K562 (cell line): ENCODE results near the gene LONP1. TPM values are rescaled to one million over a fixed set of nuclear protein-coding genes. Genes with fewer than 3 reads are reported as not detected.

Experiments used
- ATF1 ChIP-seq, 2 experiments: fragments of 450-650 bp in 1 of 2; IDR thresholded peaks; 2 replicates each; pipeline ENCODE4 v1.6.1; 2016; ENCODE audit warnings: missing compliant biosample characterization in 1 of 2, missing genetic modification characterization in 1 of 2
- DPF2 ChIP-seq: fragments of 450-650 bp; IDR thresholded peaks from 2 replicates; pipeline ENCODE4 v1.6.1; 2016
- FOXP4 ChIP-seq: sonication (generic); formaldehyde crosslinking; IDR thresholded peaks from 2 replicates; pipeline ENCODE4 v1.8.0; 2022; ENCODE audit warnings: mild to moderate bottlenecking, missing genetic modification reagents, borderline replicate concordance
- HNRNPLL ChIP-seq: fragments of 200-400 bp; formaldehyde crosslinking; IDR thresholded peaks from 2 replicates; pipeline ENCODE4 v1.6.1; 2017; ENCODE audit warnings: low read length, low read depth, mild to moderate bottlenecking; ENCODE audit not compliant: poor library complexity, severe bottlenecking
- KLF6 ChIP-seq: fragments of 250-450 bp; sonication (Bioruptor Pico); IDR thresholded peaks from 2 replicates; pipeline ENCODE4 v1.4.0; 2020; ENCODE audit warnings: mild to moderate bottlenecking, moderate library complexity, borderline replicate concordance
- NR2C1 ChIP-seq, 2 experiments: fragments of 450-650 bp; IDR thresholded peaks; 2 replicates each; pipeline ENCODE4 v1.6.1; 2017; ENCODE audit warnings: mild to moderate bottlenecking in 2 of 2, antibody characterized with exemption in 1 of 2, inconsistent platforms in 1 of 2, missing compliant biosample characterization in 1 of 2, missing genetic modification characterization in 1 of 2
- PHB ChIP-seq: fragments of 250-450 bp; sonication (Bioruptor Pico); IDR thresholded peaks from 2 replicates; pipeline ENCODE4 v1.5.0; 2021
- SREBF1 ChIP-seq: fragments of 150-350 bp; IDR thresholded peaks from 2 replicates; pipeline ENCODE4 v1.6.1; 2014; ENCODE audit warnings: antibody characterized with exemption, low read depth, low read length, borderline replicate concordance
- USF1 ChIP-seq: sonication (generic); formaldehyde crosslinking; IDR thresholded peaks from 2 replicates; pipeline ENCODE4 v1.9.0; 2022; ENCODE audit warnings: mild to moderate bottlenecking, missing genetic modification reagents
- XRCC3 ChIP-seq: fragments of 450-650 bp; IDR thresholded peaks from 2 replicates; pipeline ENCODE4 v1.6.1; 2017; ENCODE audit warnings: mild to moderate bottlenecking, moderate library complexity
- YY1 ChIP-seq, 3 experiments: IDR thresholded peaks; 2 replicates each; pipeline ENCODE4 v1.6.1; 2011; ENCODE audit warnings: low read length in 2 of 3, mild to moderate bottlenecking in 2 of 3, moderate library complexity in 2 of 3, borderline replicate concordance in 1 of 3, control low read depth in 1 of 3, low read depth in 1 of 3; ENCODE audit not compliant: insufficient read depth in 3 of 3, insufficient replicate concordance in 2 of 3, control insufficient read depth in 1 of 3, insufficient read length in 1 of 3; ENCODE audit errors: extremely low read depth in 1 of 3
- ZNF398 ChIP-seq: fragments of 250-450 bp; sonication (Bioruptor Pico); IDR thresholded peaks from 2 replicates; pipeline ENCODE4 v1.8.0; 2021; ENCODE audit warnings: moderate library complexity, mild to moderate bottlenecking, inconsistent platforms
- polyA plus RNA-seq, 8 experiments: library from polyadenylated mRNA; depleted of rRNA in 4 of 8; stranded (reverse) in 5 of 8; unstranded in 3 of 8; fragments of >200 nt; fragmentation: Nextera tagmentation in 2 of 8; fragmentation: Illumina TruSeq in 1 of 8; extraction: Ambion mirVana in 2 of 8; extraction: Trizol in 1 of 8; gene quantifications; 2 replicates each; pipeline versions ENCODE4 v1.2.1 to v1.2.3, GENCODE V29; 2011 to 2014; ENCODE audit warnings: inconsistent platforms in 1 of 8, missing spikeins in 1 of 8
- total RNA-seq, 7 experiments: library from RNA; depleted of rRNA in 6 of 7; stranded (reverse); fragments of >200 nt in 6 of 7; fragmentation: Illumina TruSeq in 2 of 7; extraction: Trizol in 2 of 7; gene quantifications; 2 replicates each; pipeline versions ENCODE4 v1.2.1 to v1.2.3, GENCODE V29; 2011 to 2021; ENCODE audit warnings: low replicate concordance in 1 of 7
- TF ChIP-seq, protein P1 (sequence below): fragments of 250-450 bp; sonication (Bioruptor Pico); IDR thresholded peaks from 2 replicates; pipeline ENCODE4 v1.4.0; 2020

LONP1 gene
- total and polyA plus RNA-seq, 9 of the 15 experiments (the other 6 are each of a cell fraction or from before 2014, with no cell fraction given) = 1.1 to 238 (median 84.5) TPM

DNA sequence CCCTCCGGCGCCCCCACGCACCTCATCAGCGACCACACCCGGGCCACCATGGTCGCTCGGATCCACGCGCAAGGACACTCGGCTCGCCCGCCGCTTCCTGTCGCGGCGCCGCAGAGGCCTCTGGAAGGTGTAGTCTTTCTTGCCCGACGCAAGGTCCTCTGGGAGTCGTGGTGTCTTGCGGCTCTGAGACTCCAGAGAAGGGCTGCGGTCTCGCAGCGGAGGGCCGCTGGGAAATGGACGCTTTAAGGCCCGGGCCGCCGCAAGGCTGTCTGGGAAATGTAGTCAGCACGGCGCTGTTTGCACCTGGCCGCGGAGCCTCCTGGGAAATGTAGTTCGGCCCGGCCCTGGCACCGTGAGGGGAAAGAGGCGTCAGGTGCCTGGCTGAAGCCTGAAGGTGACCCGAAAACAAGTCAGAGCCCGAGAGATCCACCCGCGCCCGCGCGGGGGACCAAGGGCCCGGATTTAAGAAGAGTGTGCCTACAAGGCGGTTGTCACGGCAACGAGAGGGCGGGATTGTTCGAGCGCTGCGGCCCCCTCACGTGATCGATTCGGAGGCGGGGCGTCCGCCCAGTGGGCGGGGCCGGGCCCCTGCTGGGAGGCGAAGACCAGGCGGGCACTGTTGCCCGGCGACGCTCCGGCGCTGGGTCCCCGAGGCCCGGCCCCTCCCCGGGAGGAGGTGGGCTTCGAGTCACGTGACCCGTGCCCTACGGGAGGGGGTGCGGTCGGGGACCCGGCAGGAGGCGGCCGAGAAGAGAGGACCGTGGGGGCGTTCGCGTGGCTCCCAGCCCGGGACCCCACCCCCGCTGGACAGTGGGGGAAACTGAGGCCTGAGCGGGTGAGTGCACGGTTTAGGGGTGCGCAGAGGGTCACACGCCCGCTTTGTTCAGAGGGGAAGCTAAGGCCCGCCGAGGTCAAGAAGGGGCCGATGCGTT lies 39.2 kb downstream of the LONP1 start, which contains the start of the genes HSD11B1L and MICOS13 (continued):
- TF ChIP-seq USF1 (CRISPR knock-in tag) (peak; percentile 99), DPF2 (0 out of 2 replicates have a peak, but pooled peaks have one; percentile 4), SREBF1 (peak; percentile 37; the same call in 1 of the 2 replicates), XRCC3 (no peak), ZNF398 (CRISPR knock-in tag) (no peak), FOXP4 (CRISPR knock-in tag) (0 out of 2 replicates have a peak, but pooled peaks have one; percentile 73), PHB (CRISPR knock-in tag) (0 out of 2 replicates have a peak, but pooled peaks have one; percentile 29), HNRNPLL (peak; percentile 39), YY1 (IDR thresholded peaks at IDR 0.05; ENCODE audit: borderline replicate concordance in 1 of 3, control insufficient read depth in 1 of 3, extremely low read depth in 1 of 3, insufficient read depth in 3 of 3, insufficient read length in 1 of 3, insufficient replicate concordance in 2 of 3, low read depth in 1 of 3, low read length in 2 of 3) (peak; percentile 26 to 89 (median 84)), ATF1 (CRISPR knock-in tag; IDR thresholded peaks at IDR 0.05) (peak; percentile 58), ATF1 (tag; IDR thresholded peaks at IDR 0.05) (peak; percentile 94), KLF6 (CRISPR knock-in tag) (peak; percentile 70; the same call in 1 of the 2 replicates), NR2C1 (IDR thresholded peaks at IDR 0.05) (peak; percentile 79), NR2C1 (tag; IDR thresholded peaks at IDR 0.05) (peak; percentile 91)
- TF ChIP-seq, protein P1, sequence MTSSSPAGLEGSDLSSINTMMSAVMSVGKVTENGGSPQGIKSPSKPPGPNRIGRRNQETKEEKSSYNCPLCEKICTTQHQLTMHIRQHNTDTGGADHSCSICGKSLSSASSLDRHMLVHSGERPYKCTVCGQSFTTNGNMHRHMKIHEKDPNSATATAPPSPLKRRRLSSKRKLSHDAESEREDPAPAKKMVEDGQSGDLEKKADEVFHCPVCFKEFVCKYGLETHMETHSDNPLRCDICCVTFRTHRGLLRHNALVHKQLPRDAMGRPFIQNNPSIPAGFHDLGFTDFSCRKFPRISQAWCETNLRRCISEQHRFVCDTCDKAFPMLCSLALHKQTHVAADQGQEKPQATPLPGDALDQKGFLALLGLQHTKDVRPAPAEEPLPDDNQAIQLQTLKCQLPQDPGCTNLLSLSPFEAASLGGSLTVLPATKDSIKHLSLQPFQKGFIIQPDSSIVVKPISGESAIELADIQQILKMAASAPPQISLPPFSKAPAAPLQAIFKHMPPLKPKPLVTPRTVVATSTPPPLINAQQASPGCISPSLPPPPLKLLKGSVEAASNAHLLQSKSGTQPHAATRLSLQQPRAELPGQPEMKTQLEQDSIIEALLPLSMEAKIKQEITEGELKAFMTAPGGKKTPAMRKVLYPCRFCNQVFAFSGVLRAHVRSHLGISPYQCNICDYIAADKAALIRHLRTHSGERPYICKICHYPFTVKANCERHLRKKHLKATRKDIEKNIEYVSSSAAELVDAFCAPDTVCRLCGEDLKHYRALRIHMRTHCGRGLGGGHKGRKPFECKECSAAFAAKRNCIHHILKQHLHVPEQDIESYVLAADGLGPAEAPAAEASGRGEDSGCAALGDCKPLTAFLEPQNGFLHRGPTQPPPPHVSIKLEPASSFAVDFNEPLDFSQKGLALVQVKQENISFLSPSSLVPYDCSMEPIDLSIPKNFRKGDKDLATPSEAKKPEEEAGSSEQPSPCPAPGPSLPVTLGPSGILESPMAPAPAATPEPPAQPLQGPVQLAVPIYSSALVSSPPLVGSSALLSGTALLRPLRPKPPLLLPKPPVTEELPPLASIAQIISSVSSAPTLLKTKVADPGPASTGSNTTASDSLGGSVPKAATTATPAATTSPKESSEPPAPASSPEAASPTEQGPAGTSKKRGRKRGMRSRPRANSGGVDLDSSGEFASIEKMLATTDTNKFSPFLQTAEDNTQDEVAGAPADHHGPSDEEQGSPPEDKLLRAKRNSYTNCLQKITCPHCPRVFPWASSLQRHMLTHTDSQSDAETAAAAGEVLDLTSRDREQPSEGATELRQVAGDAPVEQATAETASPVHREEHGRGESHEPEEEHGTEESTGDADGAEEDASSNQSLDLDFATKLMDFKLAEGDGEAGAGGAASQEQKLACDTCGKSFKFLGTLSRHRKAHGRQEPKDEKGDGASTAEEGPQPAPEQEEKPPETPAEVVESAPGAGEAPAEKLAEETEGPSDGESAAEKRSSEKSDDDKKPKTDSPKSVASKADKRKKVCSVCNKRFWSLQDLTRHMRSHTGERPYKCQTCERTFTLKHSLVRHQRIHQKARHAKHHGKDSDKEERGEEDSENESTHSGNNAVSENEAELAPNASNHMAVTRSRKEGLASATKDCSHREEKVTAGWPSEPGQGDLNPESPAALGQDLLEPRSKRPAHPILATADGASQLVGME (CRISPR knock-in tag) = peak; percentile 65; the same call in 1 of the 2 replicates
